ENCODE data around the gene CSNK1G3.

GRCh38 chr5:123482258-123482657 lies 29.7 kb upstream of the CSNK1G3 start:
- TF ChIP-seq POLR2A (IDR thresholded peaks at IDR 0.05; ENCODE audit: low read depth) (no peak), EP300 (IDR thresholded peaks at IDR 0.05) (no peak)

Data from esophagus muscularis mucosa (tissue), 2 donors.